ENCODE data around the gene FOSL2. TPM values are rescaled to one million over a fixed set of nuclear protein-coding genes. Genes with fewer than 3 reads are reported as not detected.

FOSL2 gene
- total RNA-seq, 1 donor from 2014 or later: 349 TPM

- DNase-seq (ENCODE audit: low read depth): no peak
Observed at GRCh38 chr2:28411956-28412609, 19.4 kb downstream of the FOSL2 start.

- no peak for DNase-seq (ENCODE audit: low read depth)
Observed at GRCh38 chr2:28412625-28413151, 20.0 kb downstream of the FOSL2 start.

- no peak for DNase-seq (ENCODE audit: low read depth)
Observed at GRCh38 chr2:28413152-28413898, 20.7 kb downstream of the FOSL2 start.

- no peak for DNase-seq (ENCODE audit: low read depth)
Observed at GRCh38 chr2:28413899-28414295, 21.2 kb downstream of the FOSL2 start.

- DNase-seq (ENCODE audit: low read depth): no peak
Observed at GRCh38 chr2:28414583-28414982, 21.9 kb downstream of the FOSL2 start.

GRCh38 chr2:28415010-28415409, 22.4 kb downstream of the FOSL2 start:
- no peak for DNase-seq (ENCODE audit: low read depth)

- DNase-seq (ENCODE audit: low read depth): no peak
Observed at GRCh38 chr2:28415715-28416114, 23.1 kb downstream of the FOSL2 start.

- DNase-seq (ENCODE audit: low read depth): no peak
Observed at GRCh38 chr2:28419003-28419402, 26.3 kb downstream of the FOSL2 start.

GRCh38 chr2:28419443-28420270, 27.0 kb downstream of the FOSL2 start:
- DNase-seq (ENCODE audit: low read depth): peak; percentile 57

- DNase-seq (ENCODE audit: low read depth): no peak
Observed at GRCh38 chr2:28420722-28421121, 28.1 kb downstream of the FOSL2 start.

- DNase-seq (ENCODE audit: low read depth): no peak
Observed at GRCh38 chr2:28422908-28423741, 30.5 kb downstream of the FOSL2 start.

GRCh38 chr2:28423856-28424605, 31.4 kb downstream of the FOSL2 start:
- DNase-seq (ENCODE audit: low read depth): no peak

GRCh38 chr2:28424799-28425463, 32.3 kb downstream of the FOSL2 start:
- DNase-seq (ENCODE audit: low read depth): no peak

- DNase-seq (ENCODE audit: low read depth): no peak
Observed at GRCh38 chr2:28425464-28425835, 32.8 kb downstream of the FOSL2 start.

GRCh38 chr2:28427741-28428415, 35.2 kb downstream of the FOSL2 start:
- no peak for DNase-seq (ENCODE audit: low read depth)

GRCh38 chr2:28428486-28428885, 35.8 kb downstream of the FOSL2 start:
- no peak for DNase-seq (ENCODE audit: low read depth)

GRCh38 chr2:28429636-28430376, 37.1 kb downstream of the FOSL2 start:
- DNase-seq (ENCODE audit: low read depth): no peak

- DNase-seq (ENCODE audit: low read depth): no peak
Observed at GRCh38 chr2:28430377-28430765, 37.7 kb downstream of the FOSL2 start.

All from renal cortical epithelial cell (primary cell).